HepG2 (cell line): ENCODE data around the gene THRAP3. TPM values are rescaled to one million over a fixed set of nuclear protein-coding genes. Genes with fewer than 3 reads are reported as not detected.

ENCODE experiments used
- ATF1 ChIP-seq: IDR thresholded peaks from 2 replicates; pipeline ENCODE4 v1.6.1; 2016; ENCODE audit warnings: mild to moderate bottlenecking, control low read depth
- DMAP1 ChIP-seq: IDR thresholded peaks from 2 replicates; pipeline ENCODE4 v1.6.1; 2016
- HHEX ChIP-seq: IDR thresholded peaks from 2 replicates; pipeline ENCODE4 v1.6.1; 2016; ENCODE audit warnings: control low read depth
- HOXA9 ChIP-seq: sonication (generic); formaldehyde crosslinking; IDR thresholded peaks from 2 replicates; pipeline ENCODE4 v1.8.1; 2022; ENCODE audit warnings: missing genetic modification reagents, mild to moderate bottlenecking, moderate library complexity, borderline replicate concordance
- KDM5A ChIP-seq: fragments of 200-600 bp; sonication (generic); IDR thresholded peaks from 2 replicates; pipeline ENCODE4 v1.7.0; 2018; ENCODE audit warnings: antibody characterized with exemption, mild to moderate bottlenecking, low read length, borderline replicate concordance
- MBNL3 ChIP-seq: fragments of 250-450 bp; sonication (Bioruptor Pico); conservative IDR thresholded peaks from 2 replicates; pipeline ENCODE4 v1.8.0; 2022; ENCODE audit warnings: mild to moderate bottlenecking, inconsistent platforms
- MXD4 ChIP-seq: IDR thresholded peaks from 2 replicates; pipeline ENCODE4 v1.6.1; 2016; ENCODE audit warnings: mild to moderate bottlenecking, missing biosample characterization, missing genetic modification reagents
- THYN1 ChIP-seq: sonication (generic); formaldehyde crosslinking; IDR thresholded peaks from 2 replicates; pipeline ENCODE4 v1.8.1; 2023; ENCODE audit warnings: low read depth, mild to moderate bottlenecking, moderate library complexity, missing genetic modification reagents, borderline replicate concordance
- ZBTB3 ChIP-seq: sonication (generic); formaldehyde crosslinking; IDR thresholded peaks from 2 replicates; pipeline ENCODE4 v1.4.0; 2020; ENCODE audit warnings: low read depth, mild to moderate bottlenecking, moderate library complexity, missing genetic modification reagents, borderline replicate concordance
- ZFP90 ChIP-seq: sonication (generic); formaldehyde crosslinking; IDR thresholded peaks from 2 replicates; pipeline ENCODE4 v1.8.0; 2022; ENCODE audit warnings: missing genetic modification reagents, mild to moderate bottlenecking, inconsistent platforms, borderline replicate concordance
- ZFY ChIP-seq: sonication (generic); formaldehyde crosslinking; IDR thresholded peaks from 2 replicates; pipeline ENCODE4 v1.4.0; 2020; ENCODE audit warnings: missing genetic modification reagents
- ZNF34 ChIP-seq: sonication (generic); formaldehyde crosslinking; IDR thresholded peaks from 2 replicates; pipeline ENCODE4 v1.4.0; 2020; ENCODE audit warnings: mild to moderate bottlenecking, missing genetic modification reagents, borderline replicate concordance
- ZNF383 ChIP-seq: sonication (generic); formaldehyde crosslinking; IDR thresholded peaks from 2 replicates; pipeline ENCODE4 v1.4.0; 2020; ENCODE audit warnings: missing genetic modification reagents, mild to moderate bottlenecking, borderline replicate concordance
- ZNF850 ChIP-seq: sonication (generic); formaldehyde crosslinking; conservative IDR thresholded peaks from 2 replicates; pipeline ENCODE4 v1.9.0; 2021; ENCODE audit warnings: mild to moderate bottlenecking, missing genetic modification reagents
- polyA plus RNA-seq, 8 experiments: library from polyadenylated mRNA; depleted of rRNA in 3 of 8; stranded (reverse) in 7 of 8; unstranded in 1 of 8; fragments of >200 nt; fragmentation: Illumina TruSeq in 4 of 8; extraction: Trizol in 4 of 8; gene quantifications; 2 replicates each; pipeline versions ENCODE4 v1.2.1 to v1.2.3, GENCODE V29; 2011 to 2016; ENCODE audit warnings: low read depth in 4 of 8, missing spikeins in 1 of 8, mixed read lengths in 1 of 8; ENCODE audit not compliant: insufficient read depth in 1 of 8
- total RNA-seq, 5 experiments: library from RNA; depleted of rRNA; stranded (reverse); fragments of >200 nt; fragmentation: Illumina TruSeq; extraction: Trizol; gene quantifications; 2 replicates each; pipeline ENCODE4 v1.2.3, GENCODE V29; 2016; ENCODE audit warnings: low read depth in 1 of 5
- TF ChIP-seq, protein P1 (sequence below): sonication (generic); formaldehyde crosslinking; IDR thresholded peaks from 2 replicates; pipeline ENCODE4 v1.4.0; 2020; ENCODE audit warnings: missing genetic modification reagents
- TF ChIP-seq, protein P2 (sequence below): sonication (generic); formaldehyde crosslinking; IDR thresholded peaks from 2 replicates; pipeline ENCODE4 v1.8.0; 2022; ENCODE audit warnings: missing genetic modification reagents, low read depth, mild to moderate bottlenecking, borderline replicate concordance
- TF ChIP-seq, protein P3 (sequence below): sonication (generic); formaldehyde crosslinking; IDR thresholded peaks from 2 replicates; pipeline ENCODE4 v1.9.0; 2021; ENCODE audit warnings: missing genetic modification reagents, borderline replicate concordance
- TF ChIP-seq, protein P4 (sequence below): sonication (generic); formaldehyde crosslinking; IDR thresholded peaks from 2 replicates; pipeline ENCODE4 v1.5.0; 2020; ENCODE audit warnings: missing genetic modification reagents, mild to moderate bottlenecking, borderline replicate concordance
- TF ChIP-seq, protein P5 (sequence below): sonication (generic); formaldehyde crosslinking; IDR thresholded peaks from 2 replicates; pipeline ENCODE4 v1.5.0; 2020; ENCODE audit warnings: mild to moderate bottlenecking, missing genetic modification reagents, borderline replicate concordance

Gene THRAP3
- total and polyA plus RNA-seq, 2 of the 13 experiments (the other 11 are each of a cell fraction or from before 2014, with no cell fraction given) = 45.0 to 92.6 TPM

DNA sequence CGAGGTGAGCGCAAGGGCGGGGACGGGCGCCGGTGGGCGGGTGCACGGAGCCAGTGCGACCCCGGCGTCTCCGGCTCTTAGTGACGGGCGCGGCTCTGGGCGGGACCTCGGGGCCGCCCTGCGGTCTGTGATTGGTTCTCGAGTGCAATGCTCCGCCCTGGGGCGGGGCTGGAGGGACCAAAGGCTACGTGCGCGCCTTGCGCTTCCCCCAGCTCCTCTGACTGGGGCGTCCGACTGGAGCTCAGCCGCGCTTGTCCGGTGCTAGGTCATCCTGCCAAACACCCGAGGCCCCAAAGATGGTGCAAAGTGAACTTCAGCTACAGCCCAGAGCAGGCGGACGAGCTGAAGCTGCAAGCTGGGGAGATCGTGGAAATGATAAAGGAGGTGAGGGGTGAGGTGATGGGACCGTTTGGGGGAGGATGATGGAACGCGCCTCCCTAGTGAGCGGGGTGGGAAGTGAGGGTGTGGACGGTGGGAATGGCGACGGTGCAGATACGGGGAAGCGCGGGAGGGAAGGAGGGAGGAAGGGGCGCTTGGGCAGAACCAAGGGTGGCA, 82.7 kb downstream of the THRAP3 start (continued):
- TF ChIP-seq KDM5A (peak; percentile 64; the same call in 1 of the 2 replicates), ZNF34 (CRISPR knock-in tag) (no peak), MBNL3 (no peak), MXD4 (CRISPR knock-in tag) (no peak), ZBTB3 (no peak), HOXA9 (CRISPR knock-in tag) (no peak), THYN1 (CRISPR knock-in tag) (no peak), HHEX (CRISPR knock-in tag) (no peak), ATF1 (CRISPR knock-in tag) (no peak), ZNF850 (no peak), ZFY (no peak; the same call in 1 of the 2 replicates), ZFP90 (CRISPR knock-in tag) (no peak), DMAP1 (CRISPR knock-in tag) (peak; percentile 67; the same call in 1 of the 2 replicates), ZNF383 (no peak)
- TF ChIP-seq, protein P1, sequence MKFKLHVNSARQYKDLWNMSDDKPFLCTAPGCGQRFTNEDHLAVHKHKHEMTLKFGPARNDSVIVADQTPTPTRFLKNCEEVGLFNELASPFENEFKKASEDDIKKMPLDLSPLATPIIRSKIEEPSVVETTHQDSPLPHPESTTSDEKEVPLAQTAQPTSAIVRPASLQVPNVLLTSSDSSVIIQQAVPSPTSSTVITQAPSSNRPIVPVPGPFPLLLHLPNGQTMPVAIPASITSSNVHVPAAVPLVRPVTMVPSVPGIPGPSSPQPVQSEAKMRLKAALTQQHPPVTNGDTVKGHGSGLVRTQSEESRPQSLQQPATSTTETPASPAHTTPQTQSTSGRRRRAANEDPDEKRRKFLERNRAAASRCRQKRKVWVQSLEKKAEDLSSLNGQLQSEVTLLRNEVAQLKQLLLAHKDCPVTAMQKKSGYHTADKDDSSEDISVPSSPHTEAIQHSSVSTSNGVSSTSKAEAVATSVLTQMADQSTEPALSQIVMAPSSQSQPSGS (CRISPR knock-in tag) = no peak; the same call in 1 of the 2 replicates
- TF ChIP-seq, protein P2, sequence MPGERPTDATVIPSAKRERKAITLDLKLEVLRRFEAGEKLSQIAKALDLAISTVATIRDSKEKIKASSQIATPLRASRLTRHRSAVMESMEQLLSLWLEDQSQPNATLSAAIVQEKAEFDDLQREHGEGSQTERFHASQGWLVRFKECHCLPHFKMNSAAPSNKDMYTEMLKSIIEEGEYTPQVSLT = no peak; the same call in 1 of the 2 replicates
- TF ChIP-seq, protein P3, sequence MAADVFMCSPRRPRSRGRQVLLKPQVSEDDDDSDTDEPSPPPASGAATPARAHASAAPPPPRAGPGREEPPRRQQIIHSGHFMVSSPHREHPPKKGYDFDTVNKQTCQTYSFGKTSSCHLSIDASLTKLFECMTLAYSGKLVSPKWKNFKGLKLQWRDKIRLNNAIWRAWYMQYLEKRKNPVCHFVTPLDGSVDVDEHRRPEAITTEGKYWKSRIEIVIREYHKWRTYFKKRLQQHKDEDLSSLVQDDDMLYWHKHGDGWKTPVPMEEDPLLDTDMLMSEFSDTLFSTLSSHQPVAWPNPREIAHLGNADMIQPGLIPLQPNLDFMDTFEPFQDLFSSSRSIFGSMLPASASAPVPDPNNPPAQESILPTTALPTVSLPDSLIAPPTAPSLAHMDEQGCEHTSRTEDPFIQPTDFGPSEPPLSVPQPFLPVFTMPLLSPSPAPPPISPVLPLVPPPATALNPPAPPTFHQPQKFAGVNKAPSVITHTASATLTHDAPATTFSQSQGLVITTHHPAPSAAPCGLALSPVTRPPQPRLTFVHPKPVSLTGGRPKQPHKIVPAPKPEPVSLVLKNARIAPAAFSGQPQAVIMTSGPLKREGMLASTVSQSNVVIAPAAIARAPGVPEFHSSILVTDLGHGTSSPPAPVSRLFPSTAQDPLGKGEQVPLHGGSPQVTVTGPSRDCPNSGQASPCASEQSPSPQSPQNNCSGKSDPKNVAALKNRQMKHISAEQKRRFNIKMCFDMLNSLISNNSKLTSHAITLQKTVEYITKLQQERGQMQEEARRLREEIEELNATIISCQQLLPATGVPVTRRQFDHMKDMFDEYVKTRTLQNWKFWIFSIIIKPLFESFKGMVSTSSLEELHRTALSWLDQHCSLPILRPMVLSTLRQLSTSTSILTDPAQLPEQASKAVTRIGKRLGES (CRISPR knock-in tag) = no peak
- TF ChIP-seq, protein P4, sequence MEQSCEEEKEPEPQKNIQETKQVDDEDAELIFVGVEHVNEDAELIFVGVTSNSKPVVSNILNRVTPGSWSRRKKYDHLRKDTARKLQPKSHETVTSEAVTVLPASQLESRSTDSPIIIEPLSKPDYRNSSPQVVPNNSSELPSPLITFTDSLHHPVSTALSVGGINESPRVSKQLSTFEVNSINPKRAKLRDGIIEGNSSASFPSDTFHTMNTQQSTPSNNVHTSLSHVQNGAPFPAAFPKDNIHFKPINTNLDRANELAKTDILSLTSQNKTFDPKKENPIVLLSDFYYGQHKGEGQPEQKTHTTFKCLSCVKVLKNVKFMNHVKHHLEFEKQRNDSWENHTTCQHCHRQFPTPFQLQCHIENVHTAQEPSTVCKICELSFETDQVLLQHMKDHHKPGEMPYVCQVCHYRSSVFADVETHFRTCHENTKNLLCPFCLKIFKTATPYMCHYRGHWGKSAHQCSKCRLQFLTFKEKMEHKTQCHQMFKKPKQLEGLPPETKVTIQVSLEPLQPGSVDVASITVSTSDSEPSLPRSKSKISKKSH (CRISPR knock-in tag) = no peak
- TF ChIP-seq, protein P5, sequence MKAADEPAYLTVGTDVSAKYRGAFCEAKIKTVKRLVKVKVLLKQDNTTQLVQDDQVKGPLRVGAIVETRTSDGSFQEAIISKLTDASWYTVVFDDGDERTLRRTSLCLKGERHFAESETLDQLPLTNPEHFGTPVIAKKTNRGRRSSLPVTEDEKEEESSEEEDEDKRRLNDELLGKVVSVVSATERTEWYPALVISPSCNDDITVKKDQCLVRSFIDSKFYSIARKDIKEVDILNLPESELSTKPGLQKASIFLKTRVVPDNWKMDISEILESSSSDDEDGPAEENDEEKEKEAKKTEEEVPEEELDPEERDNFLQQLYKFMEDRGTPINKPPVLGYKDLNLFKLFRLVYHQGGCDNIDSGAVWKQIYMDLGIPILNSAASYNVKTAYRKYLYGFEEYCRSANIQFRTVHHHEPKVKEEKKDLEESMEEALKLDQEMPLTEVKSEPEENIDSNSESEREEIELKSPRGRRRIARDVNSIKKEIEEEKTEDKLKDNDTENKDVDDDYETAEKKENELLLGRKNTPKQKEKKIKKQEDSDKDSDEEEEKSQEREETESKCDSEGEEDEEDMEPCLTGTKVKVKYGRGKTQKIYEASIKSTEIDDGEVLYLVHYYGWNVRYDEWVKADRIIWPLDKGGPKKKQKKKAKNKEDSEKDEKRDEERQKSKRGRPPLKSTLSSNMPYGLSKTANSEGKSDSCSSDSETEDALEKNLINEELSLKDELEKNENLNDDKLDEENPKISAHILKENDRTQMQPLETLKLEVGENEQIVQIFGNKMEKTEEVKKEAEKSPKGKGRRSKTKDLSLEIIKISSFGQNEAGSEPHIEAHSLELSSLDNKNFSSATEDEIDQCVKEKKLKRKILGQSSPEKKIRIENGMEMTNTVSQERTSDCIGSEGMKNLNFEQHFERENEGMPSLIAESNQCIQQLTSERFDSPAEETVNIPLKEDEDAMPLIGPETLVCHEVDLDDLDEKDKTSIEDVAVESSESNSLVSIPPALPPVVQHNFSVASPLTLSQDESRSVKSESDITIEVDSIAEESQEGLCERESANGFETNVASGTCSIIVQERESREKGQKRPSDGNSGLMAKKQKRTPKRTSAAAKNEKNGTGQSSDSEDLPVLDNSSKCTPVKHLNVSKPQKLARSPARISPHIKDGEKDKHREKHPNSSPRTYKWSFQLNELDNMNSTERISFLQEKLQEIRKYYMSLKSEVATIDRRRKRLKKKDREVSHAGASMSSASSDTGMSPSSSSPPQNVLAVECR (CRISPR knock-in tag) = peak; percentile 85
